ENCODE measurements around the gene ADCYAP1R1. TPM values are rescaled to one million over a fixed set of nuclear protein-coding genes. Genes with fewer than 3 reads are reported as not detected.
"Not testable (repeated sequence)": the region's sequence is repeated elsewhere in the genome, so short reads cannot be mapped to it uniquely, and the experiment has no call there.

Gene ADCYAP1R1
- total RNA-seq, 1 donor from 2014 or later, result not detected

DNA sequence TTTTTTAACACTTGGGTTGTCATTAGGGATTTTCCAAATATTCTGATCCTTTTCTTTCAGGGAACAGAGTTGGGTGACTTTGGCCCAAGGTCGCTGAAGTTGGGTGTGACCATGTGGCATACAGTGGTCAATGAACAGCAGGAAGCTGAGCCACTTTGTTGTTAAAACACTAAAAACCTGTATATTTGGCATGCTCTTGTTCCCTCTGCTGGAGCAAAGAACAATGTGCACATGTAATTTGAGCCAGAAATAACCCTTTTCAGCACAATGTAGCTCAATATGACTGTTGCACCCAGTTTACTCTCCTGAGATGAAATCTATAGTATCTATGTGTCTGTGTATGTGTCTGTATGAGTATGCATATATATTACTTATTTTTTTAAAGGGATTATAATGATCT, 74.9 kb downstream of the ADCYAP1R1 start:
- DNase-seq (ENCODE audit: low read depth), result no peak

DNA sequence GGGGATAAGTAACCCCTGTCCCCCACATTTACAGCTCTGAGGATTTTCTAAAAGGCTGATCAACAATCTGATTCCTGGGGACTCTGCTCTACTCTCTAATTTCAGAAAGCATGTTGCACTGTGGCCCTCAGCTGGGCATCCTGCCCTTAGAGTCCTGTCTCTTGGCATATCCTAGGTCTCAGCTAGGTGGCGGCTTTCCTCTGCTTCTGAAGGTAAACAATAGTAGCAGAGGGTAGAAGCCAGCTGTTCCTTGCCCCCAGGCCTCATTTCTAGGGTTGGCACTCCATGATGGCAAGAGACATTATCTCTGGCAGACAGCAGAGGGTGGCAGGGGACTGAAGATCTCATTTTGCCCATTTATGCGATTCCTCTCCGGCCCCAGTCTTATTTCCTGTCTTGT, 77.0 kb downstream of the ADCYAP1R1 start:
- peak; percentile 3 for DNase-seq (ENCODE audit: low read depth)

DNA sequence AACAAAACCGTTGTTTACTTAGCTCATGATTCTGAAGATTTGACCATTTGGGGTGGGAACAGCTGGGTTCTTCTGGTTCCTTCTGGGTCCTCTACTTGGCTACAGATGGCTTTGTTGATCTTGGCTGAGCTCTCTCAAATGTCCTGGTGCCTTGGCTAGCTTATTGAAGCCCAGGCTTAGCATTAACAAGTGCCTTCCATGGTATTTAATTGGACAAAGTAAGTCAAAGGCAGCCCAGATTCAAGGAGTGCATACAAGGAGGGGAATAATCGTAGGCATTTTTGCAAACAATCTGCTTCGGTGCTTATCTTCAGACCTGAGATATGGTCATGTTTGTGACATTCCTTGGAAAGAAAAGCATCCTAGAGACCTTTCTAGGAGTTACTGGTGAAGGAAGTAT, 81.4 kb downstream of the ADCYAP1R1 start:
- no peak for DNase-seq (ENCODE audit: low read depth)

DNA sequence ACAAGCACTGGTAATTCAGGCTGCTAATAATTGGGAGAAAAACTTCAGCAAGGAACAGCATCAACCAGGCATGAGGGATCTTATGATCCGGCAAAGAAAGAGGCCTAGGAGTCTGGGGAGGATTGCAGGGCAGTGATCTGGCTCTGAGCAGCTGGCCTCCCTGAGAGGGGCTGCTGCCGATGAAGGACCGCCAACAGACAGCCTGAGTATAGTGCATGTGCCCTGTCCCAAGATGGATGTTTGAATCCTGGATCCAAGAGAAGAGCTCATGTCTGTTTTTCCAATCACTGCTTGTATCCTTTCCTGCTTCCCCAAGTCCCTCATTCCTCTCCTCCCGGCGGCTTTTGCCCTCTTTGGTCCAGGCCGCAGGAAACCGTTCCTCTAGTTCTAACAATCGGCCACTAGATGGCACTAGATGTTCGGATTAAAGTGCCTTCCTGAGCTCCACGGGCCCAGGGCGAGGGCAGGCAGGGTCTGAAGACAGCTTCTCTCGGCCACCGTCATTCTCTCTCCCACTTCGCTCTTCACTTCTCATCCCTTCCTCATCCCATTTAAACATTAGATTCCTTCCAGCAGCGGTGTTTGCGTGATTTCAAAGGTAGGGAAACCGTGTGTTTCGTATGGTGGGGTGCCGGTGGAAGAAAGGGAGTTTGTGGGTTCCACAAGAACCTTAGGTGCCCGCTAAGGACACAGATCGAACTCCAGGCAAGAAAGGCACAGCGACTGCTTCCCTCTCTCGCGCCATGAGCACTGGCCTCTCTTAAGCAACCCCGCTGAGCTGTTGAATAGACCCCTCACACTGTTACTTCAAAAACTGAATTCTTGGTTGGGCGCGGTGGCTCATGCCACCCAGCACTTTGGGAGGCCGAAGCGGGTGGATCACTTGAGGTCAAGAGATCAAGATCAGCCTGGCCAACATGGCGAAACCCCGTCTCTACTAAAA, 82.4 kb downstream of the ADCYAP1R1 start:
- DNase-seq (ENCODE audit: low read depth), result peak; percentile 88

DNA sequence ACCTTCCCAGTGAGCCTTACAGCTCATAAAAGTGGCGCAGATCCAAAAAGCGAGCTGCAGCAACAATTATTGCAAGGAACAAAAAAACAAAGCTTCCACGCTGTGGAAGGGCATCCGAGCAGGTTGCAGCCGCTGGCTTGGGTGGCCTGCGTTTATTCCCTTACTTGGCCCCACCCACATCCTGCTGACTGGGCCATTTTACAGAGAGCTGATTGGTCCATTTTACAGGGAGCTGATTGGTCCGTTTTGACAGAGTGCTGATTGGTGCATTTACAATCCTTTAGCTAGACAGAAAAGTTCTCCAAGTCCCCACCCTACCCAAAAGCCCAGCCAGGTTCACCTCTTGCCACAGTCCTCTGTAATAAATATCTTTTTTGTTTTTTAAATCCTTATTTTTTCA, 85.1 kb downstream of the ADCYAP1R1 start:
- DNase-seq (ENCODE audit: low read depth), result no peak

DNA sequence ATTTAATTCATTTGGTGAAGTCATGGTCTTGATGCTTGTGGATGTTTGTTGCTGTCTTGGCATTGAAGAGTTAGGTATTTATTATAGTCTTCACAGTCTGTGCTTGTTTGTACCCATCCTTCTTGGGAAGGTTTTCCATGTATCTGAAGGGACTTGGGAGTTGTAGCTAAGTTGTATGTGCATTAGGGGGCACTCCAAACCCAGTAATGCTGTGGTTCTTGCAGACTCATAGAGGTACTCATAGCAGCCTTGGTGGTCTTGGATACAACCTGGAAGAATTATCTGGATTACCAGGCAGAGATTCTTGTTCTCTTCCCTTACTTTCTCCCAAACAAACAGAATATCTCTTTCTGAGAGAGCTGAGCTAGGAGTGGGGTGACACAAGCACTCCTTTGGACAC, 93.2 kb downstream of the ADCYAP1R1 start:
- DNase-seq (ENCODE audit: low read depth), result no peak

DNA sequence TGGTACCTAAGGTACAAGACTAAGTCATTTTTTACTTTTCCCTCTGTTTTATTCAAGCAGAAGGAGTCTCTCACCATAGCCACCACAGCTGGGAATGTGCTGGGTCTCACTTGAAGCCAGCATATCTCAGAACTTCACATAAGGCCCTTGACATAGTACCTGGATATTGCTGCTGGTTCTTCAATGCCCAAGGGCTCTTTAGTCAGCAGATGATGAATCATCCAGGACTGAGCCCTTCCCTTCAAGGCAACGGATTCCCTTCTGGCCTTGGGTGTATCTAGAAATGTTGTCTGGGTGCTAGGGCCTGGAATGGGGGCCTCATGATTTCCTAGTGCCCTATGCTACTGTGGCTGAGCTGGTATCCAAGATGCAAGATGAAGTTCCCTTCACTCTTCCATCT, 93.9 kb downstream of the ADCYAP1R1 start:
- DNase-seq (ENCODE audit: low read depth), result no peak

DNA sequence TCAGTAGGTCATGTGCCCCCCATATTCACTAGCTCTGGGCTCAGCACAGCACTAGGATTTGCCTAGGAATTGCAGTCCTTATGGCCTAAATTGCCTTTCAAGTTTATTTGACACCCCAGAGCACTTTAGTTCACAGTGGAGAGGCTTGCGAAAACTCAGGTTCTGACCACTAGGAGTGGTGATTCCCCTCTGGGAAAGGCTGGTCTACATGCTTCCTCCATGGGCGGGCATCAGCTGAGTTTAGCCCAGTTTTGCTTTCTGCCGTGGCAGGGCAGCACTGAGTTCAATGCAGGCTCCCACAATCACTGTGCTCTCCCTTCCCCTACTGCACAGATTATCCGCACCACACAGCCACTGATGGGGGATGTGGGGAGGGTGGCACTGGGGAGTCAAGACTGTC, 94.4 kb downstream of the ADCYAP1R1 start:
- DNase-seq (ENCODE audit: low read depth), result no peak

DNA sequence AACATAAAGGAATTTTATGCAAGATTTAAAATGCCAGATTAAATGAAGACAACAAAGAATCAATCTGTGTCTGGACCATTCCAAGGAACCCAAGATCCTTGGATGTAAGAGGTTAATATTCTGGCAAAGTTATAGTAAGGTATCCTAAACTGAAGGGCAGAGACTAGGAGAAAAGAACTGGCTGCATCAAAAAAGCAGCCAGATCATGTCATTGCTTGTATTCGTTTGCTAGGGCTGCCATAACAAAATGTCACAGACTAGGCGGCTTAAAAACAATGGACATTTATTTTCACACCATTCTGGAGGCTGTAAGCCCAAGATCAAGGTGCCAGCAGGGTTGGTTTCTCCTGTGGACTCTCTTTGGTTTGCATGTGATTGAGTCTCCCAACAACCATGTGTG, 99.7 kb downstream of the ADCYAP1R1 start:
- DNase-seq (ENCODE audit: low read depth), result no peak

DNA sequence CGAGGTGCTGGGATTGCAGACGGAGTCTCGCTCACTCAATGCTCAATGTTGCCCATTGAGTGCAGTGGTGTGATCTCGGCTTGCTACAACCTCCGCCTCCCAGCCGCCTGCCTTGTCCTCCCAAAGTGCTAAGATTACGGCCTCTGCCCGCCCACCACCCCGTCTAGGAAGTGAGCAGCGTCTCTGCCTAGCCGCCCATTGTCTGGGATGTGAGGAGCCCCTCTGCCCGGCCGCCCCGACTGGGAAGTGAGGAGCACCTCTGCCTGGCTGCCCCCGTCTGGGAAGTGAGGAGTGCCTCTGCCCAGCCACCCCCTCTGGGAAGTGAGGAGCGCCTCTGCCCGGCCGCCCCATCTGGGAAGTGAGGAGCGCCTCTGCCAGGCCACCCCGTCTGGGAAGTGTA, 101.2 kb downstream of the ADCYAP1R1 start:
- DNase-seq (ENCODE audit: low read depth), result not testable (repeated sequence)

DNA sequence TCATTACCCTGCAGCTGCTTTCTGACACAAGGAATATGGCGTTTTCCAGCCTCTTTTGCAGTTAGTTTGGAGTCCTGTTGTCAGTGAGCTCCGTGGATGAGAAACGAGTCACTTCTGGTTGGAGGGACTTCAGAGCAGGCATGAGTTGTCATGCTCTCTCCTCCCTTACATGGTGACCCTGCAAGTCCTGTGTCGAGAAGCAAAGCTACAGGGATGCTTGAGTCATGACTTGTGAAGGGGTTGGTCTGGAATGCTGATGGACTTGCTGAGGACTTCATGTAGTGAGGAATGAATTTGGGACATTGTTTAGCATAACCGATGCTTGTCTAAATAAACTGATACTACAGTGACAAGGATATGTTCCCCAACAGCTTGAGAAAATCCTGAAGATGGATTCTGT, 108.8 kb downstream of the ADCYAP1R1 start:
- no peak for DNase-seq (ENCODE audit: low read depth)

Other genes starting within 250 kb of the ADCYAP1R1 start
- 2.1 and 3.9 TPM in 2 replicates for gene AQP1, start 140.5 kb upstream of the ADCYAP1R1 start, total RNA-seq
- not detected in 2 replicates for gene GHRHR, start 88.4 kb upstream of the ADCYAP1R1 start, total RNA-seq